ENCODE results near the gene PKNOX2.

PKNOX2 gene

GRCh38 chr11:125463590-125464269, 299.2 kb downstream of the PKNOX2 start:
- DNase-seq (ENCODE audit: low read depth in 3 of 3, low spot score in 1 of 3): no peak

DNA sequence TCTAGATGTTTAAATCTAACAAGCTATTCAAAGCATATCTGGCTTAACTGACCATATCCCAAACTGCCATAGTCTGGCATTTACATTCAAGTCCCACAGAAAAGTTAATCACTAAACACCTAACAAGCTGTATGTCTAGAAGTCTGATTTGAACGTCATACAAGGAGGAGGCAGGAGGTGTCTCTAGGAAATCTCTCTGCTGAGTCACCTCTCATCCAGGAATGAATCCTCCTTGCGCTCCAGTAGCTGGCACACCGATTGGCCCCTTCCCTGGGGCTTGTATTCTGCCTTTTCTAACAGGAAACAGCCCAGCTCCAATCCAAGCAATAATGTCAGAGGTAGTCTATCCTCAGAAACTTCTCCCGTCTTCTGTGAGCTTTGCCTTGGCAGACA, 299.7 kb downstream of the PKNOX2 start:
- no peak for DNase-seq (ENCODE audit: low read depth in 3 of 3, low spot score in 1 of 3)

- DNase-seq (ENCODE audit: low read depth in 3 of 3, low spot score in 1 of 3): no peak
Measured at GRCh38 chr11:125464666-125465065, 300.1 kb downstream of the PKNOX2 start.

- DNase-seq (ENCODE audit: low read depth in 3 of 3, low spot score in 1 of 3): no peak
Measured at GRCh38 chr11:125465255-125465654, 300.7 kb downstream of the PKNOX2 start.

DNA sequence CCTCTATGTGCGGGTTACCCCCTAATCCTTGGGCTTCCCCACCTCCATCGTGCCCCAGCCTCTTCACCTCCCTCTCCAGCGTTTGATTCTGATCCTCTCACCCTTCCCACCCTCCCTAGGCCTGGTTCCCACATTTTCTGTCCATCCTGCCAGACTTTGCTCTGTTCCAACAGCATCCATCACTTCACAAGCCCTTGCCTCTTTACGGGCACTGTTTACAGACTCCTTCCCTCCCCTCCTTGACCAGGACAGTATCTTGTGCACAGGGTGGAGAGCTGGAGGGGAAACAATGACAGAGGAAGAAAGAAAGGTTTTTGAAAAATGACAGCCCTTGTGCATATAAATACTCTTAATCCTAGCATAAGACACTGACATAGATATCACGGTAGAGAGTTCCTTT, 301.1 kb downstream of the PKNOX2 start:
- DNase-seq (ENCODE audit: low read depth in 3 of 3, low spot score in 1 of 3): no peak

DNA sequence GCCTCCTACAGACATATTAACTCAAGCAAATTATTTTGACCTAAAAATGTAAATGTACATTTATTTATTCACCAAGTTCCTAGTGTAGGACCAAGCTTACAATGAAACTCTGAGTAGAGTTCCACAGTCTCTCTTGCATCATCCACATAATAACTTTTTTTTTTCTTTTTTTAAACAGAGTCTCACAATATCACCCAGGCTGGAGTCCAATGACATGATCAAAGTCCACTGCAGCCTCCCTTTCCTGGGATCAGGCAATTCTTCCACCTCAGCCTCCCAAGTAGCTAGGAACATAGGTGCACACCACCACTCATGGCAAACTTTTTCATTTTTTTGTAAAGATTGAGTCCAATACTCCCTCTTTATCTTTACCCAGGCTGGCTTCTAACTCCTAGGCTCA, 303.5 kb downstream of the PKNOX2 start:
- DNase-seq (ENCODE audit: low read depth in 3 of 3, low spot score in 1 of 3): no peak

DNA sequence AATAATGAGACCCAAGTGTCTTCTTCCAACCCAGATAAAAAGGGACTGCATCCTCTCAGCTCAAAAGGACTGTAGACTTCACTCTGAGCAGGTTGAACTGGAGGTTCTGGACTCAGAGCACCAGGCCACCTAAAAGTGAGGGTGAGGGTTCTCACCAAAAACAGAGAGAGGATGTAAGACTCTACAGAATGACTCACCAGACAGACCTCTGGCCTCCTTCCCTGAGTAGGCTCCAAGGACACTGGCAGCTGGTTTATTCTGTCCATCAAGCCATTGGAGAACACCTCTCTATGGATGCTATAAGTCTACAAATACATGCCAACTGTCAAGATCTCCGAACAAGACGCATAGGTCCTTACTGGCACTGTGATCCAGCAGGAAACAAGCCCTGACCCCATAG, 304.3 kb downstream of the PKNOX2 start:
- DNase-seq (ENCODE audit: low read depth in 3 of 3, low spot score in 1 of 3): no peak

DNA sequence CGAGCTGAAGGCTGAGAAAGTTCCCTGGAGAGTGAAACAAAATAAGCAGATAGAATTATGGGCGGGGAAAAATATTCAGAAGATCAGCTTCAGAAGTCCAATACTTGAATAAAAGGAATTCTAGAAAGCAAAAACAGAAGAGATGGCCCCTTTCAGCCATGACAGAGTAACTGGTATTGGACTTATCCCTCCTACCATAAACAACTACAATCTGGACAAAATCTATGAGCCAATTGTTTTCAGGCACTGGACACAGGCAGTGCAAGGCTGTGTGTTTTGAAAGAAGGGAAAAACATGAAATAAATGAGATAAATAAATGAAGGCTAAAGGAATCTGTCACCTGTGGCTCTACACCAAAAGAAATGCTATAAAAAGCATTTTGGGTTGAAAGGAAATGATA, 305.8 kb downstream of the PKNOX2 start:
- DNase-seq (ENCODE audit: low read depth in 3 of 3, low spot score in 1 of 3): no peak

GRCh38 chr11:125476721-125477120, 312.2 kb downstream of the PKNOX2 start:
- no peak for DNase-seq (ENCODE audit: low read depth in 3 of 3, low spot score in 1 of 3)

GRCh38 chr11:125479137-125479536, 314.6 kb downstream of the PKNOX2 start:
- no peak for DNase-seq (ENCODE audit: low read depth in 3 of 3, low spot score in 1 of 3)

DNA sequence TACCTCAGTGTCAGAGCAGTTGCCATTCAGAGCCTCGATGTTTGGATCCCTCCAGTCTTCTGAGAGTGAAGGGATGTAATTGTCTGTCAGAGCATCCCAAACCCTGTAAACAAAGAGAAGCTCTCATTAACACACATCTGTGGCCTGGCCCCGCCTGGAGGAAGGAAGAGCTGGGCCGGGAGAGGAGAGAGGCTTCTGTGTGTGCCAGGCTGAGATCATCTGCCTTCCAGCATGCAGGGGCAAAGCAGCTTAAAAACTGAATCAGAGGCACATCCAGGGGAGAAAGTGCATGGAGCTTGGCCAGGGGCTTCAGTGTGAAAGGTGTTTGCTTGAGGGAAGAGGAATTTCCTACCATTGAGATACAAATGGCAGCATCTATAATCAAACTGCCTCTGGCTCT, 317.0 kb downstream of the PKNOX2 start:
- no peak for DNase-seq (ENCODE audit: low read depth in 3 of 3, low spot score in 1 of 3)

Data from stimulated activated CD4-positive, alpha-beta T cell treated with anti-CD3 and anti-CD28 coated beads, TNF-alpha, amount 100 ng/mL, for 1 hour (primary cell).